Fibroblast of skin of right quadriceps (primary cell): ENCODE measurements around the gene ZNF516.

Experiments
- DNase-seq: peaks from one replicate; pipeline ENCODE4 v3.0.0-alpha.2; 2013

Gene ZNF516

GRCh38 chr18:76434452-76434851 is 60.6 kb downstream of the ZNF516 start:
- no peak for DNase-seq

- DNase-seq = no peak
These were observed 61.3 kb downstream of the ZNF516 start for GRCh38 chr18:76433788-76434187.

- no peak for DNase-seq
These were observed 61.9 kb downstream of the ZNF516 start for GRCh38 chr18:76432970-76433767.

- DNase-seq = no peak
These were observed 62.7 kb downstream of the ZNF516 start for GRCh38 chr18:76432274-76432755.

- DNase-seq = no peak
These were observed 63.4 kb downstream of the ZNF516 start for GRCh38 chr18:76431437-76432273.

- DNase-seq = no peak
These were observed 64.4 kb downstream of the ZNF516 start for GRCh38 chr18:76430636-76431035.

- no peak for DNase-seq
These were observed 65.5 kb downstream of the ZNF516 start for GRCh38 chr18:76429262-76430126.

GRCh38 chr18:76428396-76429261 is 66.4 kb downstream of the ZNF516 start:
- no peak for DNase-seq

GRCh38 chr18:76426737-76427305 is 68.2 kb downstream of the ZNF516 start:
- DNase-seq = peak; percentile 30

- DNase-seq = peak; percentile 53
These were observed 69.6 kb downstream of the ZNF516 start for GRCh38 chr18:76425146-76426131.

GRCh38 chr18:76422838-76423237 is 72.2 kb downstream of the ZNF516 start:
- DNase-seq = no peak

- no peak for DNase-seq
These were observed 72.9 kb downstream of the ZNF516 start for GRCh38 chr18:76422121-76422520.

GRCh38 chr18:76421685-76422078 is 73.4 kb downstream of the ZNF516 start:
- no peak for DNase-seq

GRCh38 chr18:76420898-76421684 is 74.0 kb downstream of the ZNF516 start:
- DNase-seq = no peak

GRCh38 chr18:76419811-76420210 is 75.2 kb downstream of the ZNF516 start:
- DNase-seq = no peak

GRCh38 chr18:76416911-76417310 is 78.1 kb downstream of the ZNF516 start:
- DNase-seq = peak; percentile 67

- no peak for DNase-seq
These were observed 80.0 kb downstream of the ZNF516 start for GRCh38 chr18:76414936-76415621.

GRCh38 chr18:76412818-76413565 is 82.0 kb downstream of the ZNF516 start:
- DNase-seq = peak; percentile 61
